Lower leg skin (tissue), 3 donors: Measurements from ENCODE around the gene USP34.

ENCODE experiments used
- POLR2A ChIP-seq, 2 donors: fragments of 450-650 bp; IDR thresholded peaks; one replicate each; pipeline ENCODE4 v1.6.1; 2016 to 2017; ENCODE audit warnings: antibody characterized with exemption in 2 of 2, mild to moderate bottlenecking in 1 of 2, moderate library complexity in 1 of 2
- TF ChIP-seq, protein P1 (sequence below), 3 donors: fragments of 450-650 bp; IDR thresholded peaks; one replicate each; pipeline ENCODE4 v1.5.1; 2016; ENCODE audit warnings: antibody characterized with exemption in 3 of 3, mild to moderate bottlenecking in 3 of 3, moderate library complexity in 2 of 3

DNA sequence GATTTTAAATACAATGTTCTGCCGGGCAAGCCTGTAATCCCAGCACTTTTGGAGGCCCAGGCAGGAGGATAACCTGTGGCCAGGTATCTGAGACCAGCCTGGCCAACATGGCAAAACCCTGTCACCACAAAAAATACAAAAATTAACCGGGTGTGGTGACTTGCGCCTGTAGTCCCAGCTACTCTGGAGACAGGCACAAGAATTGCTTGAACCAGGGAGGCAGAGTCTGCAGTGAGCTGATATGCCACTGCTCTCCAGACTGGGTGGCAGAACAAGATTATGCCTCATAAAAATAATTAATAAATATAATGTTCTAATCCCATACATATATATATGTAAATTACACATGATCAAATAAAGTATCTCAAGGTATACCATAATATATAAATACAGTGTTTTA is 189.6 kb downstream of the USP34 start:
- TF ChIP-seq, protein P1, sequence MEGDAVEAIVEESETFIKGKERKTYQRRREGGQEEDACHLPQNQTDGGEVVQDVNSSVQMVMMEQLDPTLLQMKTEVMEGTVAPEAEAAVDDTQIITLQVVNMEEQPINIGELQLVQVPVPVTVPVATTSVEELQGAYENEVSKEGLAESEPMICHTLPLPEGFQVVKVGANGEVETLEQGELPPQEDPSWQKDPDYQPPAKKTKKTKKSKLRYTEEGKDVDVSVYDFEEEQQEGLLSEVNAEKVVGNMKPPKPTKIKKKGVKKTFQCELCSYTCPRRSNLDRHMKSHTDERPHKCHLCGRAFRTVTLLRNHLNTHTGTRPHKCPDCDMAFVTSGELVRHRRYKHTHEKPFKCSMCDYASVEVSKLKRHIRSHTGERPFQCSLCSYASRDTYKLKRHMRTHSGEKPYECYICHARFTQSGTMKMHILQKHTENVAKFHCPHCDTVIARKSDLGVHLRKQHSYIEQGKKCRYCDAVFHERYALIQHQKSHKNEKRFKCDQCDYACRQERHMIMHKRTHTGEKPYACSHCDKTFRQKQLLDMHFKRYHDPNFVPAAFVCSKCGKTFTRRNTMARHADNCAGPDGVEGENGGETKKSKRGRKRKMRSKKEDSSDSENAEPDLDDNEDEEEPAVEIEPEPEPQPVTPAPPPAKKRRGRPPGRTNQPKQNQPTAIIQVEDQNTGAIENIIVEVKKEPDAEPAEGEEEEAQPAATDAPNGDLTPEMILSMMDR (IDR thresholded peaks at IDR 0.05) = no peak
- TF ChIP-seq POLR2A (IDR thresholded peaks at IDR 0.05) = no peak
